Activated CD8-positive, alpha-beta memory T cell treated with anti-CD3 and anti-CD28 coated beads for 1 hour (primary cell): Measurements from ENCODE around the gene CTTNBP2.

Experiments
- DNase-seq, 2 donors: peaks; one replicate each; pipeline ENCODE4 v3.0.0-alpha.2; 2020; ENCODE audit warnings: low read depth in 1 of 2; ENCODE audit errors: extremely low read depth in 1 of 2

Gene CTTNBP2

DNA sequence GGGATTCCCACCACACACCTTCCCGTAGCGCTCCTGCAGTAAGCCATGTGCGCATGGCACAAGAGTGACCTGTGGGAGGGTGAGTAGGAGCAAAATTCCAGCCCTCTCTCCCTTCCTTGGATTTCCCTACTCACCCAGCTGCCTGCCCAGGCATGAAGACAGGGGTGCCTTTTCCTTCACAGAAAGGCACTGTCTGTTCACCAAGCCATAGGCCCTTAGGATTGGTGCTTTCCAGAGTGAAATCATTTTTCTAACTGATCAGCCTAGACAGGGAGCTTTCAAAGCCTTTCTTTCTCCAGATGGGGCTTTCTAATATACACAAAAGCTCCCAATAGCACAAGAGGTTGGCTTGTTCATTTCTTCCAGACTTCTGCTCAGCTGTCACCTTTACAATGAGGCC, 79.7 kb downstream of the CTTNBP2 start:
- no peak for DNase-seq

DNA sequence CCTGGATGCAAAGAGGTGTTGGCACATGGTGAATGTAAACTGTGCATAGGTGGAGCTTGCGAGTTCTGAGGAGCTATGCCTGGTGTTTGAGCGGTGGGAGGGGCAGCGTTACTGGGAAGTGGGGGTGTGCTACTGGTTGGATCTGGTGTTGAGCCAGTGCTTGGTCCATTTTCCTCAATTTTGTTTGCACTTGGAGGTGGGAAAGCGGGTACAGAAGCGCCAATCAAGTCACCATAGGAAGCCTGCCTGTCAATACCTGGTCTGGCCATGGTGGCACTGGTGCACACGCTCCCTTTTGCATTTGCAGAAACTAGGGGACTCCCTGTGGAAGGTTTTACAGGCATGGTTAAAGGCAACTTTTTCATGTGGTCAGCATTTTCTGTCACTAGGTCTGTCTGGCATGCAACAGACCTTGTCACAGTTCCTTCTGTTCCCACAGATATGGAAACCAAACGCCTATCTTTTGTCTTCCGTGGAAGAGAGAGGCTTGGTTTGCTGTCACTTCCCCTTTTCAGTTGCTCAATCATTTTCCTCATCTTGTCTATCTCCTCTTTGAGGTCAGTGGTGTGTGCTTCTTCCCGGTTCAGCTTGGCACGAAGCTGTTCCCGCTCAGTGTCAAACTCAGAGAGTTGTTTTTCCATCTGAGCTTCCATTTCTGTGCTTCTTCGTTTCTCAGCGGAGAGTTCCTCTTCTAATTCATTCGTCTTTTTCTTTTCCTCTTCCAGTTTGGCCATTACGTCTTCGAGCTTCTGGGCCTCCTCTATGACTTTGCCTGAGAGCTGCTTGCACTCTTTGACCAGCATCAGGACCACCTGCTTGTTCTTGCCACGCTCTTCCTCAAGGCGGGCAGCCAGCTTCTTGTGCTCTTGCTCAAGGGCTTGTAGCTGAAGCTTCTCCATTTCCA, 81.1 kb downstream of the CTTNBP2 start:
- no peak for DNase-seq

DNA sequence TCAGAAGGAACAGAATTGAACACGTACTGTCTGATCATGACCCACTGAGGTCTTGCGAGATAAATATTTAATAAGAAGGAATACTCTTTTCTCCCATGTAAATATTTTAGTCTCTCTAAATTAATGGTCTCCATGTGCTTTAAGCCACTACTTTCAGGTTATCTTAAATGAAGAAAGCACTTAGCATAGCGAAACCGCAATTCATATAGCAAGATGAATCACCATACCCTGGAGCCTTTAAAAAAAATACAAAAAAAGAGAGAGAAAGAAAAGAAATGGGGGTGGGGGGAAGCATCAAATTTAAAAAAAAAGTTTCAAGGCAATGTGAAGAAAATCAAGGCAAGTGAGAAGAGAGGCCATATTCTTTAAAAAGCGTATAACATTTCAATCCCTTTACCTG, 82.5 kb downstream of the CTTNBP2 start:
- no peak for DNase-seq

DNA sequence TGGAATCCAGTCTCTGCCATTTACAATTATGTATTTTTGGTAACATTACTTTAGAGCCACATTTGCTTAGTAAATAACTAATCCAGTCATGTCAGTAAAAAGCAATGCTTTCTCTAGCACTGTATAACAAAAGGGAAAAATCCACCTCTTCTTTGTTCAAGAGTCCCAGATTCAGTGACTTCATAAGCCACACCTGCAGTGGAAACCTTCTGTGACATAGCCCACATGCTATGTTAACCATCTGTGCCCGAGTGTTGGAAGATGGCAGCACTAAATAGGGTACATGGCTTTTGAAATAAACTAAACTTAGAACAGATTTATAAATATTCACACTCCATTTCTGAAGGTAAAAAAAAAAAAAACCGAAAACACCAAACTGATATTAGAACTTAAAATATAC, 83.0 kb downstream of the CTTNBP2 start:
- DNase-seq: no peak

DNA sequence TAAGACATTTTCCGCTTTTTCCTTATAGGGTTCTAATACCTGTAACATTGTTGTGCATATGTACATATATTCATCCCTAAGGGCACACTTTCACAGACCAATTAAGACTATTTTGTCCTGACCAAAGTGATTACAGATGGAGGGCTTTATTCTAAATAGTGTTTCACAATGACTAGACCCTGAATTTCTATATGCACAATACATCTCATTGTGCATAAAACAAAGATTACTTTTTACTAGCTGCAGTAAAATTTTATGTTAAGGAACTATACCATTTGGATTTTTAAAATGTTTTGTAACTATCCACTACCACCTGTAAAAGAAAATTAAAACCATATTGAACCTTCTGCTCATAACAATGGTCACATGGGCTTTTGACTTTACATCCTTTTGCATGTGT, 87.8 kb downstream of the CTTNBP2 start:
- DNase-seq: no peak

DNA sequence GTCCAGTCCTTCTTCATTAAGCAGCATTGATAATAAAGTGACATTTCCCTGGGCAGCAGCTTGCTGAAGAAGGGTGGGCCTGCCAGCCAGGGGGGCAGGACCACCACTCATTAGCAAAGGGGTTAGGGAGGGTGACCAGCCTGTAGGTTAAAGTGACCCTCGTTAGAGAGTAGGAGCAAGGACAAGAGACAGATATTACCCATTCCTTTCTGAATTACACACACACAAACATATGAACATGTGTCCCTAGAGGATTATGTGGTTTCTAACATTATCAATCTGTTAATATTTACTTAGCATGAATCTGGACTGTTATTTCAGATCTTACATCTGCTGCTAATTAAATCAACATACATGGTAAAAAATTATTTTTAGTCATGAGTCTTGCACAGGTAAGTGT, 88.9 kb downstream of the CTTNBP2 start:
- no peak for DNase-seq

DNA sequence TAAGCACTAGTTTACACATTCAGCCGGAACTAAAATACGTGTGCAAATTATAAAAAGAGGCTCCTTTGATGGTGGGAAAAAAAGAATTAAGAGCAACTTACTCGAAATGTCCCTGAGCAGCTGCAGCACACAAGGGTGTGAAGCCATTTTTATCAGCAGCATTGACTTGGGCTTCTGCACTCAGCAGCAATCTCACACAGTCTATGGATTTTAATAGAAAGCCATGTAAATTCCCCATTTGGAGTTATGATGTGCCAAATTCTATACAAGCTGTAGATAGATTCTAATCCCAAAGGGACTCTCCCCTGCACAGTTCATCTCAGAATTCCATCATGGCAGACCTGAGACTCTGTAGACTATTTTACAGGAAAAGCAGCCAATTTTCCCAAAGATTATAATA, 90.5 kb downstream of the CTTNBP2 start:
- DNase-seq: no peak

DNA sequence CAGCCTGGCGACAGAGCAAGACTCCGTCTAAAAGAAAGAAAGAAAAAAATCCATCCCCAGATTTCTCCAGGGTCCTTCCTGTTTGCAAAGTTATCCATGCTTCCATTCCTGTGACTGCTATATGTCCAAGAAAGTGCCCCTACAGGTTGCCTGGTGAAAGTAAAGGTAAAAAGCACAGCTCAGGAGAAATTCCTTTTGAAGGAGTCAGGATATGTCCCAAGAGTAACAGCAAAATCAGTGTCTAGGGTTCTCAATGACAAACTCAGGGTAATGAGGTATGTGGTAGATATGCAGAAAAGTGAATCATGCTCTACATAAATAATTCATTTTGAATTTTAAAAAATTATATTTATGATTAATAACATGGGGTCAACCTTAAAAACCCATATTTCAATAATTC, 91.5 kb downstream of the CTTNBP2 start:
- no peak for DNase-seq

DNA sequence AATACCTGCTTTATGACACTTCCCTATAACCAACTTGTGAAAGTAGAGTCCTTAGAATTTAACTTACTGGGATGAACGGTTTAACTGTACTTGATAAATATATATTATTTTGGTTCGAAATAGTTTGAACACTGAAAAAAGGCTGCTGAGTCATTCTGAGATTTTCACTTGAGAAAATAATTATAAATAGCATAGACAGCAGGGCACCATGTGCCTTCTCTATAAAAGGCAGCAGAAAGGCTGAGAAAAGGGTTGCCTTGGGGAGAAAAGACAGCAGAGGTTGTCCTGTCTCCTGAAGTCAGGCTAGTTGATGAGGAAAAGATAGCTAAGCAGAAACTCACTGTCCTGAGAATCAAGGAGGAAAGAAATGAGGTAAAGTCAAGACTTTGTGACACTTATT, 92.4 kb downstream of the CTTNBP2 start:
- DNase-seq: no peak

DNA sequence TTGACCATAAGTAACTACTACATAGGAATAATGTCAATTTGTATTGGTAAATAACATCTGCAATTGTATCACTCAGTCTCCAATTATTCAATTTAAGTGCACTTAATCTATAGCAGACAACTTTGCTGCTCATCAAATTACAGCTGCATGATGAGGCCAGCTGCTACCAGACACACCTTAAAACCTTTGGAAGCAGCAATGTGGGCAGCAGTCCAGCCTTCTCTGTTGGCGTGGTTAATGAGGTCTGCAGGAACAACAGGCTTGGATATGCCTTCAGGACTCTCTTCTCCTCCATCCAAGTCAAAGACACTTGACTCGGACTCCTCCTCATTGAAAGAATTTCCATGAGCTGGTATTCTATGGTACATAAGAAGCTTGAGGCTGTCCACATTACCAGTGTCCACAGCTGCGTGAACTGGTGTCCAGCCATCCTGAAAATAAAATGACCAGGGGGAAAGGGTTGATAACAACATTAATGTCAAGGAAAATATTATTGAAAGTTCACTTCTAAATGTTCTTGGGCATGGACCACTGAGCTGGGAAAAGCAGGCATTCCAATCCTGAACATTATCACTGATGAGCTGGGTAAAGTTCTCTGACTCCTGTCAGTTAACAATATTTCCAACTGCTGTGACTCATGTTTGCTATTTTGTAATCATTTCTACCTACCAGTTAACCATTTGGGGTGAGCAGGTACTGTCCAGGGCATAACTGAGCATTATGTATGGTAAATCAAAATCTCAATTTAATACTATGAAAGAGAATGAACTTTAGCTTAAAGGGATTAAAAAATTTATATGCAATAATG, 95.7 kb downstream of the CTTNBP2 start:
- DNase-seq: no peak

DNA sequence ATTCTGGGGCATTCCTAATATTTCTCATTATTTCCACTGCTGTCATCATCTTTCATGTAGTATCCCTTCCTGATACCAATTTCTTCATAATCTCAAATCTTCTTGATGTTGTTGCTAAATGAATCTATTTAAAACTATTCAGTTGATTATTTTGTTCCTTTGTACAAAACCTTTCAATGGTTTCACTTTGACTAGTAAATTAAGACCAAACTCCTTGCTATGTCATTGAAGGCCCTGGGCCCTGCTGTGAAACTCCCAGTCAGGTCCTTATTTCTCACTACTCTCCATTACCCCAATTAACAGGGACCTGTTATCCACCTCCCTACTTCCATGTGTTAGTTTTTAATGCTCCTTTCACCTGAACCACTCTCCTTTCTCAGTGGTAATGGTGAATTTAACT, 97.0 kb downstream of the CTTNBP2 start:
- DNase-seq: no peak

DNA sequence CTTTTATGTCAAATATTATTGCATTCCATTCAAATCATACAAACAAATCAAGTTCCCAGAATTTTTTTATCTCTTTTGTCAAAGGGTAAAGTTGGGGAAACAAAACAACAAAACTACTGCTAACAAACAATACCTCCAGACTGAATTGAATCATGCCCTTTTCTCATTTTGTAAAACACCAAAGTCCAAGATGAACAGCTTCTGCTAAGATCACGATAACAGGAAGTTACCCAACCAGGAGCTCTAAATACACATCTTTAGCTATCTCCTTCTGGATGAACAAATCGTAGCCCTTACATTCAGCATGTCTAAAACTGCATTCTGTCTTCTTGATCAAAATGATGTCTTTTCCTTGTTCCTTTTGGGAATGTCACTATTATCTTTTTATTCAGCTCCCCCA, 97.4 kb downstream of the CTTNBP2 start:
- DNase-seq: no peak

DNA sequence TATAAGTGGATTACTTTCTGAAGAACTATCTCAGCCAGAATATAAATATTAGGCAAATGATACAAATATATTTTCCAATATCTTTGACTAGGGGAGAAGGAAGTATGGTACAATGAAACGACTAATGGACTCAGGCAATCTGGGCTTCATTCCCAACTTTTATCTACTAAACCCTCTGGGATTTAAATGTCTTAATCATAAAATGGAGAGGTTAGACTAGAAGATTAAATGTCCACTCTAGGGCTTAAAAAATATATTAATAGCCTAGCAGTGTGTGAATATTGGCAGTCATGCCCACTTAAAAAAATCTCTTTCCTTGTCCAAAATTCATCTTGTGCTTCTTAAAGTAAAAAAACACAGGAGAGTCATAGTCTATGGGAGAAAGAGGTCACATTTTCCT, 98.3 kb downstream of the CTTNBP2 start:
- no peak for DNase-seq

DNA sequence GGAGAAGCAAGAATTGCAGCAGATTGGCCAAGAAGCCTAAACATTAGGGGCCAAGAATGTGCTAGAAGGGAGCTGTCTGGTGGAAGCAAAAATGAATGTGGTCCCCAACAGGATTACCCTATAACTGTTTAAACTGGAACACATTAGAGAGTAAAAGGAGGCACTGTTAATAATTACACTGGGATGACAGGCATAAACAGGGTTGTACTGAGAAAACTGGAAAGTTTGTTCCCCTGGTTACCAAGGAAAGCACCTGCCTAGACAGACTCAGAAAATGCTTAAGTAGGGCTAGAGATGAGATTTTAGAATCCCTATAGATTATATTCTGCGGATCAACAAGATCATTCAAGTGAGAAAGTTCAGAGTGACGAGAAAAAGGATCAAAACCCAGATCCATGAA, 100.8 kb downstream of the CTTNBP2 start:
- DNase-seq: no peak

DNA sequence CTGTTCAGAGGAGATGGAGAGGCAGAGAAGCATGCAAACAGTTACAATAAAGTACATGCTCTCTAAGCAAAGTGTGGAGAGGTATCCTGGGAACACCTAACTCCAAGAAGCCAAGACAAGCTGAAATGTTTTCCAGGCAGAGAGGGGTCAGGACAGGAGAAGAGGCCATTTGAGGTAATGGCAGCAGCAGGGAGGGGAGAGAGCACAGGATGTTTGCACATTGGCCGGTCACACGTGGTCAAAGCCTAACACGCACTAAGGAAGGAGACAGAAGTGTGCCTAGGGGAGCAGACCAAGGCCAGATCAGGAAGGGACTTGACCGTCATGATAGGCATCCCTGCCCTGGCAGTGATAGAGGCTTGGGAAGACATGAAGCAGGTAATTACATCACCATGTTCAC, 101.5 kb downstream of the CTTNBP2 start:
- DNase-seq: no peak

DNA sequence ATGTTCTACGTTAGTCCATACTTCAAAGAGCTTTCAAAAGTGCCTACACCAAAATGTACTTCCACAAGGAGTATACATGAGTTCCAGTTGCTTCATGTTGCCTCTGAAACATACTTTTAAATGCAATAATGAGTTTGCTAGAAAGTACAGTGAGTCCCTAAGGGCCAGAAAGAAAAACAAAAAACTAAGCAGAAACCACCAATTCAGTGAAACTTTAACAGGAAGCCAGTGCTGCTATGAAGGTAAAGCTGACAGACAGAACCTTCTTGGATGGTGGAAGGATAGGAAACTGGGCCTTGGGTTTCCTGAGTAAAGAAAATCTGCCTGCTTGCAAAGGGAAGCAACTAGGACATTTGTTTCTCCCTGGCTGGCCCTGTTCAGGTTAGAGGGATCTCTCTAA, 104.2 kb downstream of the CTTNBP2 start:
- no peak for DNase-seq

DNA sequence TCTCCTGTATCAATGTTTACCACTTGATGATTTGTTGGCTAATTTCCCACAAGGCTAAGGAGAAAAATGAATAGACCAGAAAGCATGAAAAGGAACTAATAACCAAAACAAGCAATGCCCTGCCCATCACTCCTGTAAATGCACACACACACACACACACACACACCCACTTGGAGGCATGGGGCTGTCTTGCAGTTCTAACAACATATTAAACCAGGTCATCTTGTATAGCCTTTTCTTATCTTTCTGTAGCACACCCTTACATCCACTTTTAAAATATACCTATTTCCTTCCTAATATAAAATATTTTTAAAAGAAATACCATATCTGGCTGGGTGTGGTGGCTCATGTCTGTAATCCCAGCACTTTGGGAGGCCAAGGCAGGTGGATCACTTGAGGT, 105.3 kb downstream of the CTTNBP2 start:
- no peak for DNase-seq

DNA sequence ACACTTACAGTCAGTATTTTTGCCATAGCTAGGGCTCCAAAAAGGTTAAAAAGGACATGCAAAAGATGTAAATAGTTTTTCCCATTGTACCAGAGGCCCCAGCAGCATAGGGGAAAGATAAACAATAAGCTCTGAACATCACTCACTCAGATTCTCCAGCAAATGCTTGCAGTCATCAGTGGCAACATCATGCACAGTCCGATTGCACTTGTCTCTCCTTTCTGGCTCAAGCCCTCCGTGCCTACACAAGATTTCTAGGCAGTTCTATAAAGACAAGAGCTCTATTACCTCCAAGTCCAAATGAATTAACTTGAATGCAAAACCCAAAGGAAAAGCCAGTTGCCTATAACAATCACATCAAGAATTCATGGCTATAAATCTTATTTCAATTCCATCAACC, 106.3 kb downstream of the CTTNBP2 start:
- no peak for DNase-seq

DNA sequence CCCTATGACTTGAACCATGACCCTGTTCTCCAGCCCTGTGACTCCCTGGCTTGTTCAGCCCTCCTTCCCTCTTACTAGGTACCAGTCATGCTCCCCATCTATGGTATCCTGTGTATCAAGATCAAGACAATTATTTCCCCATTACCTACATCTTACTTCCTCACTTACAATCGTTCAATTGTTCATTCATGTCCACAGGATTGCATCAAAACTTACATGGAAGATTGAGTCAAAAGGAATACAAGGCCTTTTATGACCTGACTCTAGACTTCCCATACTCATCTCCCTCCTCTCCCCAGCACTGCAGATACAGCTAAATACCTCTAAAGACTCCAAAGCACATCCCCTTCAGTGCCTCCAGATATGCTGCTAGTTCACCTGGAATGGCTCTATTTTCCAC, 109.2 kb downstream of the CTTNBP2 start:
- DNase-seq: no peak

DNA sequence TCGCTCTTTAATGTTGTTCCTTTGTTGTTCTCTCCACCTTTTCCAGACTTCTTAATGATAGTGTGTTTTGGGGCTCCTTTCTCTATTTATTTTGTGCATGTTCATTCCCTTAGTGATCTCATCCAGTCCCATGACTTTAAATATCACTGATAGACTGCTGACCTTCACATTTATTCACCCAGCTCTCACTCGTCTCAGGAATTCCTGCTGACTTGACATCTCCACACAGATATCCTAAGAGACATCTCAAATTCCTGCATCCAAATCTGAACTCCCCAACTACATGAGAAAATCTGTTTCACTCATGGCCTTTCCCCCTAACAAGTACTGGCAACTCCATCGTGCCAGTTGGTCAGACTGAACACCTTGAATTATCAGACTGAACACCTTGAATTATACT, 111.2 kb downstream of the CTTNBP2 start:
- DNase-seq: no peak

DNA sequence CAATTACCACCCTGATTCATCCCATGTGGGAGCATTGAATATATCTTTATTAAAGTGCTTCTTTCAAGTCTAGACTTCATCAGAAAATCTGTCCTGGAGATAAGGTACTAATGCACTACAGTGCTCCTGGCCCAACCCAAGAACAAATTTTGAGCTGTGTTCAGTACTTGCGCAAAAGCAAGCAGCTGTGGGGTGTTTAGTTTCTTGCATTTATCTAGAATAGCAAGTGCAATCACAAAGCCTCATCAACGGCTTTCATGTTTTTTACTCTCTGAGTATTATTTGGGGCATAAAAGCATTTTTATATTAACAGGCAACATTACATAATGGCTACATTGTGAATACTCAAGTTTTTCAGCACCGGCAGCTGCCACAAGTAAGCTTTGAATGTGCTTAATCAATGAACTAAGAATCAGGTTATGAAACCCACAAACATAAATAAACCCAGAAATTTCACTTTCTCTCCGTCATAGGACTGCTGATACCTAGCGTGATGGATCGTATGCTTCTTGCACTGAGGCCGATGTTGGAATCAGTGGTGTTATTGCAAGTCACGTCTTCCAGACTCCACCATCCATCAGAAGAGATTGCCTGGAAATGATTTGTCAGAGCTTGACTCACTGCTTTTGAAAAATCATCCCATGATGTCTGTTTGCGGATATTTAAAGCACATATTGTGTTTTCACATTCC, 113.1 kb downstream of the CTTNBP2 start:
- no peak for DNase-seq

DNA sequence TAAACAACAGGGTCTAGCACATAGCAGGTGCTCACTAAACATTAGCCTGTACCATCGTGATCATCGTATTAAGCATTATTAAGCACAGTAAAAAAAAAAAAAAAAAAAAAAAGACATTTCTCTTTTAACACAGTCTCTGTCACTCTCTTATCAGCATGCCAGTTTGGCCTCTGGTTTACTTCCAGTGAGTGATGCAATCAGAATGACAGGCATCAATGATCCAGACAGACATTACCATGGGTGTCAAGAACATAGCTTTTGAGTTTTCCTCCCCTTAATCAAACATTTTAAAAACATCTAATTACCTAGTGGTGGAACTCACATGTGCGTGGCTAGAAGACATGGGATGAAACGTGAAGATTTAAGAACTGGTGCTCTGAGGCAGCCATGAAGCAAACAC, 115.8 kb downstream of the CTTNBP2 start:
- DNase-seq: no peak
